HG02798 (cell line): Measurements from ENCODE around the gene HNRNPH1.

ENCODE experiments used
- ATAC-seq: cut with Tn5 transposase; IDR thresholded peaks from one replicate; pipeline ENCODE4 v1.9.1; 2021; ENCODE audit warnings: mild to moderate bottlenecking; ENCODE audit not compliant: unreplicated experiment, poor library complexity

HNRNPH1 gene

DNA sequence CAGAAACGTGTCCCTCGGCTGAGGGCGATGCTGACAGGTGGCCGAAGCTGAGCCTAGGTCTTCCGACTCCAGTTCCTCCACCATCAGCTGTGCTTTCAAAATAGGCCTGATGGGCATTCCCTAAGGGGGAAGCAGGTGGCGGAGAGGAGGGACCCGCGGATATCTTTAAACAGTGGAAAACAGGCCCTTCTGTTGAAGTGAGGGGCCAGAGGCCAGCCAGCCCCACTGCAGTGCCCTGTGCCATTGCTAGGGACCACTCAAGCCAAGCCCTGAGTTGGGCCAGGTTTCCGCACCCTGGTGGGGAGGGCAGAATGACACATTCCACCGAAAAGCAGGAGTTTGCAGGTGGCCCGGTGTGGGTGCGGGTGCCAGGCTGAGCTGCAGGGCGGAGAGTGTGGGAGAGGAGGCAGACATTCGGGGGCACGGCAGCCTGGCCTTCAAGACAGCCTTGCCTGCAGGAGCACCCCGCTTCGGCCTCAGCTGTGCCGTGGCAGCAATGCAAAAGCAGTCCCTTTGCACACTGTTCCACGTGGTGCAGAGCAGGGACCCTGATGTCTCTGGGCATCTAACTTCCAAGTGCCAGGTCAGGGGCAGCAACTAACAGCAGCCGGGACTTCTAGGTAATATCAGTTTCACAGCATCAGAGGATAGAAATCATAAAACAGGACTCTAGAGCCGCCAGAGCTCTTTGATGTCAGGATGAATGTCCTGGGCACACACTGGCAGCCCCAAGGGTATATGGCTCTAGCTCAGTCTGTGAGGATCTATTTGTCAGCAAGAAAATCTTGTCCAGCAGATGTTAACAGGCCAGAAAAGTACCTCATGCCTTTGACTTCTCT is 17.2 kb downstream of the HNRNPH1 start:
- no peak for ATAC-seq

DNA sequence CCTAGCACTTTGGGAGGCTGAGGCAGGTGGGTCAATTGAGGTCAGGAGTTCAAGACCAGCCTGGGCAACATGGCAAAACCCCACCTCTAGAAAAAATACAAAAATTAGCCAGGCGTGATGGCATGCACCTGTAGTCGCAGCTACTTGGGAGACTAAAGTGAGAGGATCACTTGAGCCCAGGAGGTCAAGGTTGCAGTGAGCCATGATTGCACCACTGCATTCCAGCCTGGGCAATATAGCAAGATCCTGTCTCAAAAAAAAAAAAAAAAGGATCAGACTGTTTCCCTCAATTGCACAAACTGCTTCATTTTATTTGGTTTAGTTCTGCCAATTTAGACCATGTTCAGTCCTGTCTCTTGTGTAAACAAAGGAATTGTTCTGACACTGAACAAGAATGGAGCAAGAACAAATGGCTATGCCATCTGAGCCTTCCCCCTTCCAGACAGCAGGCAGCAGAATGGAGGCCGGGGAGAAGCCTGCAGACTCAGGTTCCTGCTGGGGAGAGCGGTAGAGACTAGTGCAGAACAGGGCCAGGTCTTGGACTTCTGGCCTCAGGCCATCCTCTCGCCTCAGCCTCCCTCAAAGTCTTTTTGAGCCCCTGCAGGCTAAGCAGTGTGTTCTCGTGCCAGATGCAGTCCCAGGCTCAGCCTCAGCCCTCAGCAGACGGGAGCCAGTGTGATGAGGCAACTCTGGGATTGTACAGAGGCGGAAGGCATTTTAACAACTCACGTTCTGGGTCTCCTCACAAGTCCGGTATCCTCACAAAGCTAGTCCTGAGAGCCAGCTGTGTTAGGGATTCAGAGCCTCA is 18.2 kb downstream of the HNRNPH1 start:
- no peak for ATAC-seq

GRCh38 chr5:179603308-179603707 is 20.2 kb downstream of the HNRNPH1 start:
- no peak for ATAC-seq

DNA sequence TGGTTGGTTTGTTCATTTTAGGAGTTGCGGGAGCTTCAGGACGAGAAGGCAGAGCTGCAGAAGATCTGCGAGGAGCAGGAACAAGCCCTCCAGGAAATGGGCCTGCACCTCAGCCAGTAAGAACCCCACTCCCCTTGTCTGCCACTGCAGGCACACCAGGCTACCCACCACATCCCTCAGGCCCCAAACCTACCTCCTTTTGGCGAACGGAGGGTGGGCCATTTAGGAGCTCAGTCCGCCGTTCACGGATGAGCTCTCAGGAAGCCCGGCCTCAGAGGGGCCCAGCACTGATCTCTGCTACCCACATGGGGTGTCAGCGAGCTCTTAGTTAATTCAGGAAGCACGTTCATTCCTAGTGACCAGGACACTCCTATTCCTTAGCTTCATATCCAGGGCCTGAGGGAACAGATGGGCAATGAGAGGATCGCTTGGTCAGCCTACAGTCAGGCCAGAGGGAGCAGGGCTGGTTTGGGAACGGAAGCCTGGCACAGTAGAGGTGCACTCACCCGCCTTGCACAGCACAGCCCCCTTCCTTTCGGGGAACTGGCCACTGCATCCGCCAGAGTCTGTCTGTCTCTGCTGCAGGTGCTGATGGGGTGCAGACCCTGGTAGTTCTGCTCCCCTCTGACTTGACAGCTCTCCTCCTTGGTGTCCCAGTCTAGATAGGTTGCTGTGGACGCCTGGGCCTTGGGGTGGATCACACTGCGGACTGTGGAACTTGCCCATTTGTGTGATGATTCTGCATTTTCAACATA is 21.4 kb downstream of the HNRNPH1 start:
- ATAC-seq = no peak

GRCh38 chr5:179599973-179600372 is 23.5 kb downstream of the HNRNPH1 start:
- ATAC-seq = no peak

DNA sequence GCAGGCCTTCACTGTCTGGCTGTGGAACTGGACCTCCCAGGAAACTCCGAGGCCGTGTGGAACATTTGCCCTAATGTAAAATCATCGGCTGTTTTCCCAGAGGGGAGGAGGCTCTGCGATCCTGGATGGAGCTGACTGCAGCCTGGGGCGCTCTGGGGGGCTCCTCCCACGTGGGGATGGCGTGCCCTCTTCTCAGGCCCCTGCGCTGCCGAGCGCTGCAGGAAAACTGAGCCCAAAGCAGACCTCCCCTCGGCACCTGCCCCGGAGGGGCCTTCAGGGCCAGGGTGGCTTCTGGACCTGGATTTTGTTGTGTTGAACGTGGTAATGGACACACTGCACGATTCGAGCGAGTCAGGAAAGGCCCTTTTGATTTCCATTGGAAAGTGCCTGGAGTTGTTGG is 23.9 kb downstream of the HNRNPH1 start:
- ATAC-seq = no peak

GRCh38 chr5:179599100-179599499 is 24.4 kb downstream of the HNRNPH1 start:
- no peak for ATAC-seq

DNA sequence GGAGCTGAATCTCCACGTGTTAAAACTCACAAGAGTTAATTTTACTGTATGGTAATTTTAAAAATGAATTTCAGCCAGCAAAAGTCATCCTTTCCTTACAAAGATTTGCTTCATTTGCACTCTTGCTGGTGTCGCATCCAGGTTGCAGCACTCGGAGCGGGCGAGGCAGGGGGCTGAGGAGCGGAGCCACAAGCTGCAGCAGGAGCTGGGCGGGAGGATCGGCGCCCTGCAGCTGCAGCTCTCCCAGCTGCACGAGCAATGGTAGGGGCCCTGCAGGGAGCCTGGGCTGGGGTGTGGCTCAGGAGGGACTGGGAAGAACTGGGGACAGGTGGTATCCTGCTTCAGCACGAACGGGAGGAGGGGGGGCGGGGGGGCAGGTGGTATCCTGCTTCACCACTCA is 27.1 kb downstream of the HNRNPH1 start:
- no peak for ATAC-seq

DNA sequence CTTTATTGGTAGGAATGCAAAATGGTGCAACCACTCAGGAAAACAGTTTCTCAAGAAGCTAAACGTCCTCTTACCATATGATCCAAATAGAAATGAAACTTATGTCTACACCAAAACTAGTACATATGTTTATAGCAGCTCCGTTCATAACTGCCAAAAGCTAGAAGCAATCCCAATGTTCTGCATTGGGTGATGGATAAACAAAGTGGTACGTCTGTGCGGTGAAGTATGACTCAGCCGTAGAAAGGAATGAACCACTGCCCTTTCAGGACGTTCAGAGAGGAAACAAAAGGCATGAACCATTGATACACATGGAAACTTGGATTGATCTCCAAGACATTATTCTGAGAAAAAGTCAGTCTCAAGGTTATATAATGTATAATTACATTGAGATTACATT is 27.6 kb downstream of the HNRNPH1 start:
- no peak for ATAC-seq

- ATAC-seq = no peak
Measured at GRCh38 chr5:179588166-179588565, 35.3 kb downstream of the HNRNPH1 start.

- ATAC-seq = no peak
Measured at GRCh38 chr5:179585941-179586401, 37.5 kb downstream of the HNRNPH1 start.

- ATAC-seq = no peak
Measured at GRCh38 chr5:179577286-179577960, 46.0 kb downstream of the HNRNPH1 start.

DNA sequence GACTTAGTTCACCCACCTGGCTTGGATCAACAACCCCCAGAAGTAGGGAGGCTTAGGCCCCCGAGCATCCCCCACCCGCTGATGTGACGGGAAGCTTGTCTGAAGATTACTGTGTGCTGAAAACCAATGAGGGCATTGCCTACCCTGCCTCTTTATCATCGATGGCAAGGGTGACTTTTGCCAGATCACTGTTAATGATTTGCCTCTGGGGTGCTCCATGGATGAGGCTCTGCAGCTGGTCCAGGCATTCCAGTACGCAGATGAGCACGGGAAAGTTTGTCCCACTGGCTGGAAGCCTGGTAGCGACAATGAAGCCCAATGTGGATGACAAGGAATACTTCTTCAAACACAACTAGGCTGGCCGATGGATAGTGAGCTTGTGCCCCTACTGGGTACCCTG is 51.1 kb downstream of the HNRNPH1 start:
- ATAC-seq = no peak

GRCh38 chr5:179568721-179569120 is 54.8 kb downstream of the HNRNPH1 start:
- no peak for ATAC-seq

- no peak for ATAC-seq
Measured at GRCh38 chr5:179564526-179564925, 58.9 kb downstream of the HNRNPH1 start.
